GM23338 (cell line): ENCODE data around the gene MINK1. TPM values are rescaled to one million over a fixed set of nuclear protein-coding genes. Genes with fewer than 3 reads are reported as not detected.

Source experiments
- ATAC-seq: fragments of 200-7000 bp; cut with Tn5 transposase; 3 replicates; pipeline ENCODE4 v1.9.1; 2020
- DNase-seq: peaks from one replicate; pipeline ENCODE4 v3.0.0-alpha.2; 2015; ENCODE audit warnings: low spot score
- H2AFZ ChIP-seq: fragments of 200-600 bp; sonication (generic); 2 replicates; pipeline ENCODE4 v1.8.0; 2016; ENCODE audit warnings: antibody characterized with exemption, mild to moderate bottlenecking, moderate library complexity
- H3F3A ChIP-seq: fragments of 200-600 bp; sonication (generic); replicated peaks from 2 replicates; pipeline ENCODE4 v1.8.0; 2017; ENCODE audit warnings: antibody characterized with exemption, mixed run types, low read depth
- H3K27ac ChIP-seq: fragments of 200-600 bp; sonication (generic); 2 replicates; pipeline ENCODE4 v1.6.1; 2016; ENCODE audit warnings: low read depth
- H3K27me3 ChIP-seq: fragments of 200-600 bp; sonication (generic); 2 replicates; pipeline ENCODE4 v1.8.0; 2016; ENCODE audit warnings: mild to moderate bottlenecking, mixed run types, moderate library complexity; ENCODE audit not compliant: insufficient read depth
- H3K36me3 ChIP-seq: fragments of 200-600 bp; sonication (generic); 2 replicates; pipeline ENCODE4 v1.8.0; 2016; ENCODE audit warnings: mild to moderate bottlenecking; ENCODE audit not compliant: insufficient read depth
- H3K4me1 ChIP-seq: fragments of 200-600 bp; sonication (generic); 2 replicates; pipeline ENCODE4 v1.8.0; 2016; ENCODE audit warnings: mild to moderate bottlenecking, moderate library complexity; ENCODE audit not compliant: insufficient read depth
- H3K4me2 ChIP-seq: fragments of 200-600 bp; sonication (generic); 2 replicates; pipeline ENCODE4 v1.7.1; 2017; ENCODE audit warnings: mixed run types
- H3K4me3 ChIP-seq: fragments of 200-600 bp; sonication (generic); 2 replicates; pipeline ENCODE4 v1.6.1; 2016; ENCODE audit warnings: mixed run types
- H3K79me2 ChIP-seq: fragments of 200-600 bp; sonication (generic); replicated peaks from 2 replicates; pipeline ENCODE4 v1.8.0; 2017; ENCODE audit warnings: mild to moderate bottlenecking; ENCODE audit not compliant: insufficient read depth
- H3K9me2 ChIP-seq: fragments of 200-600 bp; sonication (generic); 2 replicates; pipeline ENCODE4 v1.8.0; 2017; ENCODE audit not compliant: insufficient read depth
- H4K20me1 ChIP-seq: fragments of 200-600 bp; sonication (generic); replicated peaks from 2 replicates; pipeline ENCODE4 v1.8.0; 2017; ENCODE audit warnings: mild to moderate bottlenecking; ENCODE audit not compliant: insufficient read depth
- H3K27ac Mint-ChIP-seq: 2 replicates; pipeline ENCODE4 v1.8.0; 2020; ENCODE audit warnings: inconsistent platforms, mild to moderate bottlenecking, moderate library complexity, mixed read lengths
- H3K27me3 Mint-ChIP-seq: 3 replicates; pipeline ENCODE4 v1.8.0; 2022; ENCODE audit warnings: low read depth, mild to moderate bottlenecking, moderate library complexity, mixed read lengths, inconsistent platforms; ENCODE audit not compliant: insufficient read depth, poor library complexity
- H3K36me3 Mint-ChIP-seq: 3 replicates; pipeline ENCODE4 v1.8.0; 2021; ENCODE audit warnings: low read depth, mild to moderate bottlenecking, inconsistent platforms, moderate library complexity, mixed read lengths
- H3K4me1 Mint-ChIP-seq: 3 replicates; pipeline ENCODE4 v1.8.0; 2020; ENCODE audit warnings: mild to moderate bottlenecking, inconsistent platforms, mixed read lengths
- H3K4me3 Mint-ChIP-seq: 3 replicates; pipeline ENCODE4 v1.8.0; 2021; ENCODE audit warnings: moderate library complexity, mild to moderate bottlenecking, inconsistent platforms, mixed read lengths
- H3K9me3 Mint-ChIP-seq: 3 replicates; pipeline ENCODE4 v1.8.0; 2020; ENCODE audit warnings: moderate library complexity, mild to moderate bottlenecking, inconsistent platforms, mixed read lengths
- CREB1 ChIP-seq: fragments of 250-450 bp; sonication (Bioruptor Pico); IDR thresholded peaks from 2 replicates; pipeline ENCODE4 v1.5.0; 2020; ENCODE audit warnings: low read depth, mild to moderate bottlenecking, moderate library complexity
- EZH2 ChIP-seq: fragments of 200-600 bp; sonication (generic); IDR thresholded peaks from one replicate; pipeline ENCODE4 v1.8.0; 2017; ENCODE audit warnings: antibody characterized with exemption, mild to moderate bottlenecking, low read depth; ENCODE audit not compliant: unreplicated experiment
- EZH2phosphoT487 ChIP-seq: fragments of 200-600 bp; sonication (generic); IDR thresholded peaks from one replicate; pipeline ENCODE4 v1.8.1; 2018; ENCODE audit warnings: antibody characterized with exemption; ENCODE audit not compliant: unreplicated experiment
- JUNB ChIP-seq: IDR thresholded peaks from one replicate; pipeline ENCODE4 v1.6.1; 2016; ENCODE audit warnings: antibody characterized with exemption; ENCODE audit not compliant: unreplicated experiment
- NANOG ChIP-seq: IDR thresholded peaks from 2 replicates; pipeline ENCODE4 v1.6.1; 2016; ENCODE audit warnings: antibody characterized with exemption, borderline replicate concordance
- POLR2AphosphoS5 ChIP-seq: IDR thresholded peaks from 2 replicates; pipeline ENCODE4 v1.6.1; 2016; ENCODE audit warnings: antibody characterized with exemption, low read depth
- STAT1 ChIP-seq: IDR thresholded peaks from one replicate; pipeline ENCODE4 v1.6.1; 2016; ENCODE audit warnings: antibody characterized with exemption; ENCODE audit not compliant: unreplicated experiment
- ZNF114 ChIP-seq: fragments of 250-450 bp; sonication (Bioruptor Pico); IDR thresholded peaks from 2 replicates; pipeline ENCODE4 v1.5.0; 2020; ENCODE audit warnings: mild to moderate bottlenecking, moderate library complexity
- polyA plus RNA-seq: library from polyadenylated mRNA; unstranded; fragments of >200 nt; fragmentation: Nextera tagmentation; extraction: Ambion mirVana; gene quantifications from 2 replicates; pipeline ENCODE4 v1.2.1, GENCODE V29; 2016
- total RNA-seq: library from RNA; depleted of rRNA; stranded (reverse); fragments of >200 nt; shearing (Covaris generic); gene quantifications from 2 replicates; pipeline ENCODE4 v1.2.3, GENCODE V29; 2014
- TF ChIP-seq, protein P1 (sequence below), 2 experiments: fragments of 200-600 bp in 1 of 2; sonication (generic) in 1 of 2; conservative IDR thresholded peaks; 2 replicates each; pipeline versions ENCODE4 v1.5.1 to v1.6.1; 2016 to 2017; ENCODE audit warnings: antibody characterized with exemption in 2 of 2, low read depth in 2 of 2, mild to moderate bottlenecking in 2 of 2, moderate library complexity in 1 of 2
- TF ChIP-seq, protein P2 (sequence below): IDR thresholded peaks from one replicate; pipeline ENCODE4 v1.6.1; 2018; ENCODE audit warnings: antibody characterized with exemption; ENCODE audit not compliant: unreplicated experiment
- TF ChIP-seq, protein P3 (sequence below): IDR thresholded peaks from 2 replicates; pipeline ENCODE4 v1.6.1; 2016; ENCODE audit warnings: antibody characterized with exemption

Gene MINK1
- total and polyA plus RNA-seq, 2 experiments from 2014 or later = 17.3 to 54.9 TPM

- TF ChIP-seq, protein P1, sequence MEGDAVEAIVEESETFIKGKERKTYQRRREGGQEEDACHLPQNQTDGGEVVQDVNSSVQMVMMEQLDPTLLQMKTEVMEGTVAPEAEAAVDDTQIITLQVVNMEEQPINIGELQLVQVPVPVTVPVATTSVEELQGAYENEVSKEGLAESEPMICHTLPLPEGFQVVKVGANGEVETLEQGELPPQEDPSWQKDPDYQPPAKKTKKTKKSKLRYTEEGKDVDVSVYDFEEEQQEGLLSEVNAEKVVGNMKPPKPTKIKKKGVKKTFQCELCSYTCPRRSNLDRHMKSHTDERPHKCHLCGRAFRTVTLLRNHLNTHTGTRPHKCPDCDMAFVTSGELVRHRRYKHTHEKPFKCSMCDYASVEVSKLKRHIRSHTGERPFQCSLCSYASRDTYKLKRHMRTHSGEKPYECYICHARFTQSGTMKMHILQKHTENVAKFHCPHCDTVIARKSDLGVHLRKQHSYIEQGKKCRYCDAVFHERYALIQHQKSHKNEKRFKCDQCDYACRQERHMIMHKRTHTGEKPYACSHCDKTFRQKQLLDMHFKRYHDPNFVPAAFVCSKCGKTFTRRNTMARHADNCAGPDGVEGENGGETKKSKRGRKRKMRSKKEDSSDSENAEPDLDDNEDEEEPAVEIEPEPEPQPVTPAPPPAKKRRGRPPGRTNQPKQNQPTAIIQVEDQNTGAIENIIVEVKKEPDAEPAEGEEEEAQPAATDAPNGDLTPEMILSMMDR (conservative IDR thresholded peaks at IDR 0.05; ENCODE audit: low read depth in 2 of 2) = no peak
- TF ChIP-seq JUNB (no peak), POLR2AphosphoS5 (no peak), STAT1 (no peak), NANOG (no peak)
- TF ChIP-seq, protein P2, sequence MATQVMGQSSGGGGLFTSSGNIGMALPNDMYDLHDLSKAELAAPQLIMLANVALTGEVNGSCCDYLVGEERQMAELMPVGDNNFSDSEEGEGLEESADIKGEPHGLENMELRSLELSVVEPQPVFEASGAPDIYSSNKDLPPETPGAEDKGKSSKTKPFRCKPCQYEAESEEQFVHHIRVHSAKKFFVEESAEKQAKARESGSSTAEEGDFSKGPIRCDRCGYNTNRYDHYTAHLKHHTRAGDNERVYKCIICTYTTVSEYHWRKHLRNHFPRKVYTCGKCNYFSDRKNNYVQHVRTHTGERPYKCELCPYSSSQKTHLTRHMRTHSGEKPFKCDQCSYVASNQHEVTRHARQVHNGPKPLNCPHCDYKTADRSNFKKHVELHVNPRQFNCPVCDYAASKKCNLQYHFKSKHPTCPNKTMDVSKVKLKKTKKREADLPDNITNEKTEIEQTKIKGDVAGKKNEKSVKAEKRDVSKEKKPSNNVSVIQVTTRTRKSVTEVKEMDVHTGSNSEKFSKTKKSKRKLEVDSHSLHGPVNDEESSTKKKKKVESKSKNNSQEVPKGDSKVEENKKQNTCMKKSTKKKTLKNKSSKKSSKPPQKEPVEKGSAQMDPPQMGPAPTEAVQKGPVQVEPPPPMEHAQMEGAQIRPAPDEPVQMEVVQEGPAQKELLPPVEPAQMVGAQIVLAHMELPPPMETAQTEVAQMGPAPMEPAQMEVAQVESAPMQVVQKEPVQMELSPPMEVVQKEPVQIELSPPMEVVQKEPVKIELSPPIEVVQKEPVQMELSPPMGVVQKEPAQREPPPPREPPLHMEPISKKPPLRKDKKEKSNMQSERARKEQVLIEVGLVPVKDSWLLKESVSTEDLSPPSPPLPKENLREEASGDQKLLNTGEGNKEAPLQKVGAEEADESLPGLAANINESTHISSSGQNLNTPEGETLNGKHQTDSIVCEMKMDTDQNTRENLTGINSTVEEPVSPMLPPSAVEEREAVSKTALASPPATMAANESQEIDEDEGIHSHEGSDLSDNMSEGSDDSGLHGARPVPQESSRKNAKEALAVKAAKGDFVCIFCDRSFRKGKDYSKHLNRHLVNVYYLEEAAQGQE = no peak
These were observed 65.2 kb downstream of the MINK1 start (continued) for GRCh38 chr17:4898351-4898750.

DNA sequence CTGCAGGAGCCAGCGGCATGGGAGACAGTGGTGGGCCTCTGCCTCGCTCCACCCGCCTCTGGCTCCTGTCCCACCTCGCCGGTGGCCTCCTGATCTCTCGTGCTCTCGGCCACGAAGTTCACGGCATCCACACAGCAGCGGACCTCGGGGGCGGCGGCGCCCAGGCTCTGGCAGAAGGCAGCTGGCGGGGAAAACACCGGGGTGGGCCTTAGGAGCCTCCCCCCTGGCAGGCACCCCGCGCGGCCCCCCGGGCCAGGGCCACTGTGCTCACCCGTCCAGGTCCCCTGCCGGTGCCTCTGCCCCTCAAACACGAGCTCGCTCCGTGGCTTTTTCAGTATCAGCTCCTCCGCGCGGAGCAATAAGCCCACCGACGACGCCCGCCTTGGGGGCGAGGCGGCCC, 65.8 kb downstream of the MINK1 start:
- Histone ChIP-seq H3K4me2 (peak overlapping the region; percentile 95), H3K4me1 (0 out of 2 replicates have a peak, but pooled peaks cover 5% of the 10 kb centered on the region), H3K36me3 (no peaks in the 10 kb centered on the region; the same call in 1 of the 2 replicates), H3K4me3 (peak overlapping the region; percentile 77), H3K79me2 (no peaks in the 10 kb centered on the region), H3K27ac (no peak overlapping the region), H3K27me3 (peaks cover 9% of the 10 kb centered on the region), H2AFZ (no peak overlapping the region), H4K20me1 (no peaks in the 10 kb centered on the region), H3F3A (peaks cover 37% of the 10 kb centered on the region), H3K9me2 (no peaks in the 10 kb centered on the region)
- Mint-ChIP-seq H3K4me3 (peak overlapping the region; percentile 72), H3K4me1 (peaks cover 26% of the 10 kb centered on the region), H3K27ac (no peak overlapping the region), H3K27me3 (peaks cover 33% of the 10 kb centered on the region), H3K36me3 (peaks cover 14% of the 10 kb centered on the region; the same call in 2 of the 3 replicates), H3K9me3 (no peaks in the 10 kb centered on the region)
- ATAC-seq (no peak), DNase-seq (no peak)
- TF ChIP-seq STAT1 (no peak), JUNB (no peak), ZNF114 (CRISPR knock-in tag) (no peak), EZH2 (no peak), CREB1 (CRISPR knock-in tag) (no peak), EZH2phosphoT487 (no peak), NANOG (no peak)
- TF ChIP-seq, protein P2 = no peak
- TF ChIP-seq, protein P3, sequence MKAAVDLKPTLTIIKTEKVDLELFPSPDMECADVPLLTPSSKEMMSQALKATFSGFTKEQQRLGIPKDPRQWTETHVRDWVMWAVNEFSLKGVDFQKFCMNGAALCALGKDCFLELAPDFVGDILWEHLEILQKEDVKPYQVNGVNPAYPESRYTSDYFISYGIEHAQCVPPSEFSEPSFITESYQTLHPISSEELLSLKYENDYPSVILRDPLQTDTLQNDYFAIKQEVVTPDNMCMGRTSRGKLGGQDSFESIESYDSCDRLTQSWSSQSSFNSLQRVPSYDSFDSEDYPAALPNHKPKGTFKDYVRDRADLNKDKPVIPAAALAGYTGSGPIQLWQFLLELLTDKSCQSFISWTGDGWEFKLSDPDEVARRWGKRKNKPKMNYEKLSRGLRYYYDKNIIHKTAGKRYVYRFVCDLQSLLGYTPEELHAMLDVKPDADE = no peak
